ENCODE data around the gene APLP2.

Gene APLP2

GRCh38 chr11:130120045-130120444 is 50.4 kb downstream of the APLP2 start:
- DNase-seq = no peak

GRCh38 chr11:130121445-130121978 is 51.8 kb downstream of the APLP2 start:
- no peak for DNase-seq

GRCh38 chr11:130122141-130122575 is 52.5 kb downstream of the APLP2 start:
- DNase-seq = no peak

DNA sequence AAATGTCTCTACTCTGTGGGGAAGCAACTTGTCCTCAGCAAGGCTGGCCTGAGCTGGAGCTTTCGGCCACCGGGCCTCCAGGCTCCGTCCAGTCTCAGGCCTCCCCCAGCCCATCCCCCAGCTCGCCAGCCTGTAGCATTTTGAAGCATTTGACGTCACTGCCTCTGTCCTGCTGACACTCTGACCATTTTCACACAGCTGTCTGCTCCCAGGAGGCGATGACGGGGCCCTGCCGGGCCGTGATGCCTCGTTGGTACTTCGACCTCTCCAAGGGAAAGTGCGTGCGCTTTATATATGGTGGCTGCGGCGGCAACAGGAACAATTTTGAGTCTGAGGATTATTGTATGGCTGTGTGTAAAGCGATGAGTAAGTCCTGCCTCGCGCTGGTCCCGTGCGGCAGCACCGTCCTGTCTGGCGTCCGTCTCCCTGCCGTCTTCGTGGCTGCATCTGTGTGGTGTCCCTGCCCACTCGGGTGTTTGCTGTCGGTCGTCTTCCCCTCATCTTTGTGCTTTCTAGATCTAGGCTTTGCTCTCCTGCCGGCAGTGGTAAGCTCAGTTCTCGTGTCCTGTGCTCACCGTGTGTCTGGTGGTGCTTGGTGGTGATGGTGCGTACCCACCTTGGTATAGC is 53.8 kb downstream of the APLP2 start:
- DNase-seq = no peak

DNA sequence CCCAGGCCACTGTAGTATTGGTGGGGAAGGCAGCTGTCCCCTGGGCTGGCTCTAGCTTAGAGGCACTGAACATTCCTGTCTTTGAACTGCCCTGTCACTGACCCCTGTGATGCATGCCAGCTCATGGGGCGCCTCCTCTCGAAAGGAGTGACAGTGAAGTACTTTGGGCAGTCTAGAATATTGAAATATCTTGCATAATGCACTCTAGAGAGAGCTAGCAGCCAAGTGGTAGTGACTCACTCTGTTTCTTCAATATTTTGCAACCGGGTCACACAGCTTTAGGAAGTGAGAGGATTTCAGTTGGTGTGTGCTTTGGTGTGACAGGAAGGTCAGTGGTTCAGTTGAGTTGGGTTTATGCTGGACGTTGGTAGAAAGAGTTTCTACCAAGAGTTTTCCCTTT is 54.4 kb downstream of the APLP2 start:
- DNase-seq = peak; percentile 6

- no peak for DNase-seq
Observed at GRCh38 chr11:130125638-130126037, 55.9 kb downstream of the APLP2 start.

GRCh38 chr11:130126516-130126915 is 56.8 kb downstream of the APLP2 start:
- no peak for DNase-seq

DNA sequence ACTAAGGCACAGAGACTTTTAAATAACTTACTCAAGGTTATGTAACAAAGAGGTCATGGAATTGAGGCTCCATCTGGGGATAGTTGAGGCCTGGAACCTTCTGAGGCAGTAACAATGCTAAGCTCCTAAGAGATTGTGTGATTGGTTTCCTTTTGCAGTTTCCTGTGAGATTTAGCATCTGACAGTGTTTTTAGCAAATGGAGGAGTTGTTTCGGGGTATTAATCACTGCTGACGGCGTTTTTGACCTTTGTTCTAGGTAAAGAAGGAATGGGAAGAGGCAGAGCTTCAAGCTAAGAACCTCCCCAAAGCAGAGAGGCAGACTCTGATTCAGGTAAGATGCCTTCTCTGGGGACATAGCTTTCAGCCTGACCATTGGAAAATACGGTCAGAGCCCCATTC is 57.8 kb downstream of the APLP2 start:
- DNase-seq = no peak

DNA sequence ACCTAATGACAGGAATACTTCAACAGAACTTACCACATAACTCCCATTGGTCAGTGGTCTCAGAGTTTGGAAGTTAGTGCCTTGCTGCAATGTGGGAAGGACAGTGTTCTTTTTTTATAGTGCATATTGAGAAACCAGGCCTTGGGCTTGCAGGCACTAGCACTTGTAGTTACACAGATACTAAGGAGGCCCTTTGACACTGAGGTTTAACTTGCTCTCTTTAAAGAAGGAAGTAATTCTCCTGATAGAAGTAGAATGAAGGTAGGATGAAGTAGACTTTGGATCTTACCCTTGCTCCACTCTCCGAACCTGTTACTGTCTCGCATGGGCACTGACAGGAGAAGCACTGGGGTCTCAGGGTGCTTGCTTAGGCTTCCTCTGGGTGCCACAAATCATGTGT is 58.9 kb downstream of the APLP2 start:
- no peak for DNase-seq

DNA sequence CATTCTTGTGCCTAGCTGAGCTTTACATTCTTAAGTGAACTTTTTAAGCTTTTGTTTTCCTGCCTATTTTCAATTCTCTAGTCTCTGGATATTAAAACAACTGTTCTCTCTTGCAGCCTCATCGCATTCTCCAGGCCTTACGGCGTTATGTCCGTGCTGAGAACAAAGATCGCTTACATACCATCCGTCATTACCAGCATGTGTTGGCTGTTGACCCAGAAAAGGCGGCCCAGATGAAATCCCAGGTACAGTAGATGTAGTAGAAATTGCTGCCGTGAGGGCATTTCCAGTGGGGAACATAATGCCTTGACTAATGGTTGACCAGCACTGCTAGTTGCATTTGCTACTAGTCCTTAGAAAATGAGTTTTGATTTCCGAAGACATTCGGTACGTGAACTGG is 60.2 kb downstream of the APLP2 start:
- DNase-seq = no peak

DNA sequence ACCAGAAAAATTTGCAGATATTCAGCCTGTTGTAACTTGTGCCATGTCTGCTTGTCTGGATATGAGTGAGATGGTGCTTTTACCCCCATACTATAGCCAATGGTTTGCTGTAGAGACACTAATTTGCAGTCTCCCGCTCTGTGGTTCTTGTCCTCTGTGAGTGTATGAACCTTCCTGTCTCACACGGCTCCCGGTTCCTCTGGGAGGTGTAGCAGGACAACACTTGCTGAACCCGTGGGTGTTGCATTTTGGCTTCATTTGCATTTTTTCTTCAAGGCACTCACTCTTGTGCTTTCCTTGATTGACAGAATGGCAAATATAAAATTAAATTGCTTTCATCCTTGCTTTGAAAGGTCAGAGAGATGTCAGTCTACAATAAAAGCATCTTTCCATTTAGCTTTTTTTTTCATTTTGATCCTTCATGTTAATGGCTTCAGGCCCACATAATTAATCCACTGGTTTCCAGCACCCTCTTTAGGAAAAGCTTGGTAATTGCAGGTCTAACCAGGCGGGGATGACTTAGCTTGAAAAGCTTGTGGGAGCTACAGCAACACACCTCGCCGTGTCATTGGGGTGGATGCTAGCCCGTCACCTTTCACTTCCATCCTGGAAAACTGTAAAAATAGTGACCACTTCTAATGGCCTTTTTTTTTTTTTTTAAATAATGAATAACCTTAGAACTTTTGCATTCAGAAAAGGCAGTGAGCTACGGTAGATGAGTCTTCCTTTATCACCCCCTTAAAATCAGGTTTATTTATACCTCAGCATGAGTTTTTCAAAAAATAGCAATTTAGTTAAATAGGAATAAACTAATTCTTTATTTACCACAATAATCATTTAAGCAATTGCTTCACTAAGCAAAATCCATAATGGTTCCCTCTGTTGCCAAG is 62.5 kb downstream of the APLP2 start:
- no peak for DNase-seq

DNA sequence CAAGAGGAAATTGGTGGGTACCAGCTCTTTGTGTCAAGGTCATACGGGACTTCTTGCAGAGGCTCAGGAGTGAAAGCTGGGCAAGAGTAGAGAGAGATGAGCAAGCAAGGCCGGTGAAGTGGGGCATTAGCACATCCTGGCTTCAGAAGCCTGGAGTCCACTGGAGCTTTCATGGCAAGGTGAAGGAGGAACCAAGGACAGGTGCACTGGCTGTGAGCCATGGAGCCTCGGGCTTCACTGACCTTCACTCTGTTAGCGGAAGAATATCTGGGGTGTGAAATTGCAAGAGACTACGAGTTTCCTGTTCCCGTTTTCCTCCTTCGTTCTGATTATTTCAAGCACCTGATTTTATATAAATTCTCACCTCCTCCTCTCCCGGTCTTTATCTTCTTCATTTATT is 64.0 kb downstream of the APLP2 start:
- no peak for DNase-seq

DNA sequence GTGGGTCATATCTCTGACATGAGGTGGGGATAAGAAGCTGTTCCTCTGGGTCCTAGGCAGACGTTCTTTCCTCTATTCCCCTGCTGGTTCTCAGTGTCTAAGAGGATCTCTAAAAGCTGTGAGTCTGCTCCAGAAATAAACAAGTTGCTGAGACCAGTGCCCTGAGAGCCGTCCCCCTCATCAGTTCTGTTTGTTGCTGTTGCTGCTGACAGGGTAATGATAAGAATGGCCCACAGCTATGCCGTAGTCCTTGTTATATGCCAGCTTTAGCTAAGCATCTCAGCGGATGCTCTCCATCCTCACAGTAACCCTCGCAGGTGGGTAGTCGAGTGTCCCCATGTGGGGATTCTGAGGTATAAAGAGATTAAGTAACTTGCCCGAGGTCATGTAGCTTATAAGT is 66.4 kb downstream of the APLP2 start:
- DNase-seq = no peak

- no peak for DNase-seq
Observed at GRCh38 chr11:130137999-130138398, 68.3 kb downstream of the APLP2 start.

GRCh38 chr11:130139401-130139800 is 69.7 kb downstream of the APLP2 start:
- no peak for DNase-seq

- DNase-seq = no peak
Observed at GRCh38 chr11:130141561-130142341, 72.1 kb downstream of the APLP2 start.

DNA sequence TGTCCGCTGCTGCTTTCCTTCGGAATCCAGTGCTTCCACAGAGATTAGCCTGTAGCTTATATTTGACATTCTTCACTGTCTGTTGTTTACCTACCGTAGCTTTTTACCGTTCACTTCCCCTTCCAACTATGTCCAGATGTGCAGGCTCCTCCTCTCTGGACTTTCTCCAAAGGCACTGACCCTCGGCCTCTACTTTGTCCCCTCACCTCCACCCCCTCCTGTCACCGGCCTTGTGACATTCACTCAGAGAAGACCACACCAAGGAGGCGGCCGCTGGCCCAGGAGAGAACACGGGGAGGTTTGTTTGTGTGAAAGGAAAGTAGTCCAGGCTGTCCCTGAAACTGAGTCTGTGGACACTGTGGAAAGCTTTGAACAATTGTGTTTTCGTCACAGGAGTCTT is 74.4 kb downstream of the APLP2 start:
- DNase-seq = no peak

GRCh38 chr11:130144861-130145281 is 75.2 kb downstream of the APLP2 start:
- DNase-seq = no peak

GRCh38 chr11:130145311-130145812 is 75.7 kb downstream of the APLP2 start:
- no peak for DNase-seq

DNA sequence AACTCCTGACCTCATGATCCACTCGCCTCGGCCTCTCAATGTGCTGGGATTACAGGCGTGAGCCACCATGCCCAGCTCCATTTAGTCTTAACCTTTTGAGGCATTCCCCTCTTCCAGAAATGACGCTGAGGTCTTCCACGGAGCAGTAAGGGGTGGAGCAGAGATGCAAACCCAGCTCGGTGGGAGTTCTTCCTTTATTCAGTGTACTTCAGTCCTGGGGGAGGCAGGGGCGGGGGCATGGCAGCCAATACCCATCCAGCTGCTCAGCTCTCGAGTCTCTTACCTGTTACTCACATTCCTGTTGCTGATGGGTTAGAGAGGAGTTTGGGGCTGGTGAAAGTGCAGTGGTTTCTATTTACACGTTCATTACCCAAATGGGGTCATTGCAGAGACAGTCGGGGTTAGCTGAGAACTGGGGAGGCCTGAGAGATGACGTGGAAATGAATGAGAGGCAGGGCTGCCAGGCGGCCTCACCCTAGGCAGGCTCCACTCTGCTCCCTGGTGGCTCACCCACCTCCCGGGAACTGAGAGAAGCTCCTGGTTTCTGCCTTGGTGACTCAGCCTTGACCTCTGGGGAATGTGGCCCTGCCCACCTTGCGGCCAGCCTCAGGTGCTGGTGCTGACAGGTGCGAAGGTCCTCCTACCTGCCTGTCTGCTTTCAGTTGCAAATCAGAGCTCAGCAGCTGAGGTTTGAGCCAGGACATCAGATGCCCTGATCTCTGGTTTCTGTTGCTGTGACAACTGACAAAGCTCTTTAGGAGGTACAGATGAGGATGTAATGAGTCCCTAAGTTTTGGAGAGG is 76.5 kb downstream of the APLP2 start:
- DNase-seq = no peak

DNA sequence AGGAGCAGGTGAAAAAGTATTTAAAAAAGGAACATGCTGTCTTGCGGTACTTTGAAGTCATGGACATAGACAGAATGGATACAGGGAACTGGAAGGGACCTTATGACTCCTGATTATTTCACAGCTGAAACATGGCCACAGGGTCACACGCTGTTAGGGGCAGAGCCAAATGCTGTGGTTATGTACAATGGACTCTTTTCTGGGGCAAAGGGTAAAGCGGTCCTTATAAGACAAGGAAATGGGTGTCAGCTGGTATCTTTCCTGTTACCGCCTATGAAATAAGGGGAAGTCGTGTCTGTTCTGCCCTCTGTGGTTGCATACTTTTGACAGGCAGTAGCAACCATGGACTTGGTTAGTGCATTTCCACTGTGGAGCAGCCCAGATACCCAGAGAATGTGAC is 77.1 kb downstream of the APLP2 start:
- no peak for DNase-seq

- DNase-seq = no peak
Observed at GRCh38 chr11:130148796-130149326, 79.2 kb downstream of the APLP2 start.
